Lung (tissue), 12 donors: ENCODE measurements around the gene ETFB. TPM values are rescaled to one million over a fixed set of nuclear protein-coding genes. Genes with fewer than 3 reads are reported as not detected.

Experiments used
- ATAC-seq: fragments of 200-7000 bp; cut with Tn5 transposase; one replicate; pipeline ENCODE4 v1.9.1; 2020; ENCODE audit warnings: moderate number of reproducible peaks; ENCODE audit not compliant: insufficient read depth, low FRiP score
- DNase-seq, 3 donors: peaks; one replicate each; pipeline ENCODE4 v3.0.0-alpha.2; 2013 to 2017
- H3K27ac ChIP-seq, 2 donors: one replicate each; pipeline ENCODE4 v1.5.1; 2013; ENCODE audit warnings: mild to moderate bottlenecking in 2 of 2, moderate library complexity in 2 of 2, control low read depth in 1 of 2, inconsistent platforms in 1 of 2, low read depth in 1 of 2, low read length in 1 of 2
- H3K27me3 ChIP-seq, 3 donors: one replicate each; pipeline ENCODE4 v1.5.1; 2013; ENCODE audit warnings: low read length in 2 of 3; ENCODE audit not compliant: control insufficient read depth in 3 of 3, insufficient read depth in 3 of 3
- H3K36me3 ChIP-seq, 4 donors: one replicate each; pipeline ENCODE4 v1.5.1; 2013; ENCODE audit warnings: low read length in 4 of 4, mild to moderate bottlenecking in 1 of 4, moderate library complexity in 1 of 4; ENCODE audit not compliant: control insufficient read depth in 4 of 4, insufficient read depth in 4 of 4
- H3K4me1 ChIP-seq, 5 donors: one replicate each; pipeline ENCODE4 v1.5.1; 2013; ENCODE audit warnings: low read length in 5 of 5, mild to moderate bottlenecking in 2 of 5, moderate library complexity in 1 of 5; ENCODE audit not compliant: control insufficient read depth in 5 of 5, insufficient read depth in 5 of 5
- H3K4me3 ChIP-seq: one replicate; pipeline ENCODE4 v1.5.1; 2013; ENCODE audit warnings: mild to moderate bottlenecking, control low read depth, moderate library complexity
- H3K9ac ChIP-seq, 2 donors: one replicate each; pipeline ENCODE4 v1.5.1; 2013; ENCODE audit warnings: low read length in 2 of 2, control low read depth in 1 of 2; ENCODE audit not compliant: insufficient read depth in 1 of 2
- H3K9me3 ChIP-seq, 4 donors: one replicate each; pipeline ENCODE4 v1.5.1; 2013; ENCODE audit warnings: low read length in 3 of 4, mild to moderate bottlenecking in 1 of 4, moderate library complexity in 1 of 4; ENCODE audit not compliant: control insufficient read depth in 4 of 4, insufficient read depth in 3 of 4
- CTCF ChIP-seq: IDR thresholded peaks from 2 replicates; pipeline ENCODE4 v1.5.1; 2012; ENCODE audit warnings: mild to moderate bottlenecking; ENCODE audit errors: control extremely low read depth, extremely low read depth
- WGBS, 2 donors: extraction: QIAGEN DNeasy Blood & Tissue Kit; methylation state at CpG; one replicate each; pipeline ENCODE4 v1.1.7; 2013; 5-methylcytosine and 5-hydroxymethylcytosine counted together
- polyA plus RNA-seq, 2 donors: library from polyadenylated mRNA; stranded (reverse); fragments of 200-250 nt; gene quantifications; one replicate each; pipeline ENCODE4 v1.2.1, GENCODE V29; 2013
- total RNA-seq, 2 donors: library from RNA; depleted of rRNA in 1 of 2; stranded (reverse); fragments of >200 nt in 1 of 2; gene quantifications; one replicate each; pipeline ENCODE4 v1.2.1, GENCODE V29; 2014 to 2021
- donor health status: control.
- donor health status: control.
- donor health status: Bipolar disorder and iron deficiency.
- donor health status: healthy.
- donor health status: DM: yes; HTN: yes; CAD: no.

The ETFB gene
- total and polyA plus RNA-seq, 4 donors = 36.8 to 118 (median 103) TPM

- 78 to 91% methylated on average over 15 of the region's 15 CpGs for WGBS, 2 donors
- ATAC-seq (no peak), DNase-seq (no peak)
- Histone ChIP-seq H3K9me3 (no peaks in the 10 kb centered on the region), H3K27me3 (no peaks in the 10 kb centered on the region), H3K4me3 (no peak within 1 kb of the TSS), H3K4me1 (no peaks in the 10 kb centered on the region), H3K27ac (no peak within 1 kb of the TSS), H3K36me3 (no peaks in the 10 kb centered on the region), H3K9ac (no peak within 1 kb of the TSS)
- TF ChIP-seq CTCF = no peak
Observed at GRCh38 chr19:51387924-51388389, 21.8 kb upstream of the ETFB start, which contains the start of gene LIM2. Gene LIM2 (minus strand): TSS chr19:51387974. CDS start chr19:51387443, 531 bp downstream.

GRCh38 chr19:51386882-51387520, 20.8 kb upstream of the ETFB start:
- 85 to 97% methylated on average over 14 of the region's 14 CpGs for WGBS, 2 donors
- ATAC-seq = no peak

GRCh38 chr19:51382004-51382403, 15.8 kb upstream of the ETFB start:
- no peaks in the 10 kb centered on the region for H3K36me3 ChIP-seq
- no peak for TF ChIP-seq CTCF
- peaks cover 0 to 2% (median 0%) of the 10 kb centered on the region in 4 donors for H3K9me3 ChIP-seq
- ATAC-seq (no peak), DNase-seq (no peak)
- H3K27me3 ChIP-seq = no peaks in the 10 kb centered on the region
- no peaks in the 10 kb centered on the region for H3K4me1 ChIP-seq
- WGBS, 2 donors = 96 to 100% methylated on average over 4 of the region's 4 CpGs
- no peak overlapping the region for H3K9ac ChIP-seq
- H3K4me3 ChIP-seq = no peak overlapping the region
- no peak overlapping the region for H3K27ac ChIP-seq

More at GRCh38 chr19:51386882-51387520, 20.8 kb upstream of the ETFB start:
- no peaks in the 10 kb centered on the region for H3K27me3 ChIP-seq
- H3K9me3 ChIP-seq = no peaks in the 10 kb centered on the region
- H3K27ac ChIP-seq = no peak overlapping the region
- no peaks in the 10 kb centered on the region for H3K36me3 ChIP-seq
- no peak overlapping the region for H3K9ac ChIP-seq
- TF ChIP-seq CTCF = no peak
- H3K4me3 ChIP-seq = no peak overlapping the region
- DNase-seq = no peak
- H3K4me1 ChIP-seq = no peaks in the 10 kb centered on the region
